Glomerular visceral epithelial cell (primary cell): ENCODE data around the gene NFKBIA.
A peak's percentile ranks its signal among the peaks of the same experiment; 100 is the strongest.
"Not testable (repeated sequence)": the region's sequence is repeated elsewhere in the genome, so short reads cannot be mapped to it uniquely, and the experiment has no call there.

Experiments
- DNase-seq: peaks from one replicate; pipeline ENCODE4 v3.0.0-alpha.2; 2016; ENCODE audit errors: extremely low spot score

NFKBIA gene

DNA sequence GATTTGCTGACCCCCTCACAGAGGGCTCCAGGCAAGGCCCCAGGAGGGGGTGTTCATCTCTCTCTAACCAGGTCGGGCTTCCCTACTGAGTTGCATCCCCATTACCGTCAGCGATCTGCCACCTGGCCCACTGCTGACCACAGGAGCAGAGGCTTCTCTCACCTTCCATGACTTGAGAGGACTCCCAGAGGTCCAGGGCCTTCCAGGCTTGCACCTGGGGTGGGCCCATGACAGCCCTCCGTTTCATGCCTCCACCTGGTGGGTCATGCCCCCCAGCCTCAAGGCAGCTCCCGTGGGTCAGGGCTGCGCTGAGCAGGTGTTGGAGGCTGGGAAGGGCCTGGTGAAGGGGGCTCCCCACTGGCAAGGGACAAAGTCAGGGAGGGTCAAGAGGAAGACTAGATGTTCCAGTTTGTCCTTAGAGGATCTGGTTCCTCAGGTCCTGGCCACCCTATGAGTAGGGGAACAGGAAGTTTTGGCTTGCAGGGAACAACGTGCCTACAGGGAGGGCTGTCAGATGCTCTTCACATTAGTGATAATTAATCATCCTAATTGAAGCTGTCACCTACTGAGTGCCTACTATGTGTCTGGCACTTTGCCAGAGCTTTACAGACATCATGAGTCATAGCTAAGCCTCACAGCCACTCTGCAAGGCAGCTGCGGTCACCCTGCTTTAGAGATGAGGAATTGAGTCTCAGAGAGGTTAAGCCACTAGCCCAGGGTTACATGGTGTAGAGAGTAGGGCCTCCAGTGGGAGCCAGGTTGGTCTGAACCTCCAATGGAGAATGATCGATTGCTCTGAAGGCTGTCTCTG is 13.8 kb downstream of the NFKBIA start:
- peak; percentile 49 for DNase-seq

DNA sequence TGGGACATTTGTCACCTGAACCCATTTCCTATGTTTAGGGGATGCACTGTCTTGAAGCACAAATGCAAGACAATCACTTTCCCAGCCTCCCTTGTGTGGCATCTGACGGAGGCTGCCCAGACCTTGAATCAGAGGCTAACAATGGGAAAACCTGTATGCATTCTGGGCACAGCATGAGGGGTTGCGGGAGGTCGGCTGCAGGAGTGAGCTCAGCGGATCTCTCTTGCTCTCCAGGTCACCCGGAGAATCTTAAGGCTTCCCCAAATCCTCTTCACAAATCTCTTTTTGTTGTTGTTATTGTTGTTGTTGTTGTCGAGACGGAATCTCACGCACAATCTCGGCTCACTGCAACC is 15.3 kb downstream of the NFKBIA start:
- no peak for DNase-seq

DNA sequence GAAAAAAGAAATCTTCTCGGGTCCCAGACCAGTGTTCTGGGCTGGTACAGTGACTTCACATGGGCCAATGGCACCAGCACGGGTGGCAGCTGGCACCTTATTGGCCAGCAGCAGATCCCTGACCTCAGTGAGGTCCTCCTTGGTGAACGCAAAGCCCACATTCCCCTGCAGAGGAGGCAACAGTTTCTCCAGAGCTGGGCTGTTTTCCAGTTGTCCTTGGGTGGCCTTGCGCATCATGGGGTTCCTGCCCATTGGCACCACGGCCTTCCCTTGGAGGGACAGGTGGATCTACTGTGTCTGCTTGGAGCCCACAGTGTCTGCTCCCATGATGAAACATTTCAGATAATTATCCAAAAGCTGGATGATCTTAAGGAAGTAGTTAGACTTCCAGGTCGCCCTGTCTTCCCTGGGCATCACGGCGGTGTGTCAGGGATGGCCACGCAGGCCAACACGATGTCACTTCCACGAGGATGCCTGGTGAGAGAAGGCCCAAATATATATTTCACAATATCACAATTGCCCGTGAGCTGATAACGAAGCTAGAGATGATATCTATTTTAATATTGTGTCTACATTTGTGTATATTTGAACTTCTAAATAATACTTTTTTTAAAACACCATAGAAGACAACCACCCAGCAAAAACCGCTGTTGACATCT is 15.8 kb downstream of the NFKBIA start:
- DNase-seq: no peak

DNA sequence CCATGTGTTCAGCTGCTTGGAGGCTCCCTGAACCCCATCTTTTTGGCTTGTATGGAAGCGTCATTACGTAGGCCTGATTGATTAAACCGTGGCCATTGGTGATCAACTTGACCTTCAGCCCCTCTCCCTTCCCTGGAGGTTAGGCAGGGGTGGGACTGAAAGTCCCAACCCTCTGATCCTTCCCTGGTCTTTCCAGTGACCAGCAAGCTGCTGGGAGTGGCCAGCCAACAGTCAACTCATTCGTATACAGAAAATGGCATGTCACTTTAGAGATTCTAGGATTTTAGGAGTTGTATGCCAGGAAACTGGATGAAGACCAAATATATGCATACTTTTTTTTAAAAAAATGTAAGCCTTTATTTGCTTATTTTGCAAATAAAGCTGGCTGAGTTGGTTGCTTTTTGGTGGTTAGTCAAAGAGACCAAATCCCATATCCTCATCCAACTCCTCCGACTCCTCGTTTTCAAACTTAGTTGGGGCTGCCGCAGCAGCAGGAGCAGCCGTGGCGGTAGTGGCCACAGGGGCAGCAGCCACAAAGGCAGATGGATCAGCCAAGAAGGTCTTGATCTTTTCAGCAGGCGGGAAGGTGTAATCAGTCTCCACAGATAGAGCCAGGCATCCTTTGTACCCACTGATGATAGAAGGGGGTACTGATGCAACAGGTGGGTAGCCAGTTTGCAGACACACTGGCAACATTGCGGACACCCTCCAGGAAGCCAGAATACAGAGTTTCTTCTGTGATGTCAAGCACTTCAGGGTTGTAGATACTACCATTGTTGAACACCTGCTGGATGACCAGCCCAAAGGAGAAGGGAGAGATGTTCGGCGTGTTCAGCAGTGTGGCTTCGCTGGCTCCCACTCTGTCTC is 16.6 kb downstream of the NFKBIA start:
- no peak for DNase-seq

DNA sequence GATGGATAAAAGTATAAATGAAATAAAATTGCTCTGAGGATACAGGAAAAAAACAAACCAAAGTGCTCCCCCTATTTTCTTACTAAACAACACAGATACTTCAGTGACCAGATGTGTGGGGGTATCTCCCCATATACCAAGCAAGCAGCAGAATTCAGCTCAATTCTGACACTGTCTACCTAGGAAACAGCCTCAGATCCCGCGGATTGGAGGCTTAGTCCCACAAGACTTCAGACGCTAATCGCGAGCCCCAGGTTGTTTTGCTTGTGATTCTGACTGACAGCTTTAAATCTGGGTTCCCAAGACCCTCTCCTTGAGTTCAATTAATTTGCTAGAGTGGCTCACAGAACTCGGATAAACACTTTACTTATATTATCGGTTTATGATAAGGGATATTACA is 17.3 kb downstream of the NFKBIA start:
- no peak for DNase-seq

DNA sequence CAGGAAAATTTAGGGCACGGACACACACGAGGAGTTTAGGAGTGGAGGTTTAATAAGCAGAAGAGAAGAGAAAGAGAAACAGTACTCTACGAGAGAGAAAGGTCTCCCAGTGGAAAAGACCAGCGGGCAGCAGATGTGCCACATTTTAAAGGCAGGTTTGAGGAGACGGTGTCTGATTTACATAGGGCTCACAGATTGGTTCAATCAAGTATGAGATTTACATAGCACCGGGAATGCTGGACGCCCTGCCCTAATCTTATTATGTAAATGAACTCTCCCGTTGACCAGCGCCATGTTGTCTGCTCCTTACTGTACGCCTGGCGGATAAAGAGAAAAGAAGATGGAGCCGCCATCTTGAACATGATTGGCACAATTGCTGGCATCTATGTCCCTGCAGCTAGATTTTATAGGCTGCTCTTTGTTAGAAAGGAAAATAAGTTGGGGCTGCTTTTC is 17.9 kb downstream of the NFKBIA start:
- no peak for DNase-seq

DNA sequence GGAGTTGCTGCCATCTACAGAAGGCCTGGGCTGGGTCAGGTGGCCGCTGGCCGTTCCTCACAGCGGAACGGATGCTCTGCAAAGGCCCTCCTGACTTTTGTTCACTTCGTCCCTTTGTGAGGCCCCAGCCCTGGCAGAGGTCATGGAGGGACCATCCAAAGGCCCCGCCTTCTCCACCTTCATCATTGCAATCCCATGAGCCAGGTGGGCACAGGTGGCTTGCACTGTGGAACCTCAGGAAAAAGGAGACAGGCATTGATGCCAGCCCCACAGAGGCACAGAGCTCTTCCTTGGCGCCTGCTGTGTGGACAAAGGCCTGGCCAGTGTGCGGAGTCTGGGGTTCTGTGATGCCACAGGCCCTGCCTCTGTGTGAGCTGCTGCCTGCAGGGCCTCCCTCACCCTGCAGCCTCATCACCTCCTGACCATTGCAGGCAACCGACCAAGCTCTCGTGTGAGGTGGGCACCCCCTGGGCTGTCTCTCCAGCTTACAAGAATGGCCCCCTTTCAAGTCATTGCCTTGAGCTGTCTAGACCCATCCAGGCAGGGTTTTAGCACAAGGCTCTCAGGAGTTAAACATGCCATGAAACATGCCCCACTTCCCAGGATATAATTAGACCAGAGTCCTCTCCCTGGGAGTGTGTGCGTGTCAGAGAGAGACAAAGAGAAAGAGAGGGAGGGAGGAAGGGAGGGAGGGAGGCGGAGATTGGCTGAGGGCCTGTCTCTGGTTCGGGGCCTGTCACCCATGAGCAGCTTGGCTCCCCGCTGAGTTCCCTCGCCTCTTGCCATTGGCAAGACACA is 19.3 kb downstream of the NFKBIA start:
- DNase-seq: peak; percentile 97

DNA sequence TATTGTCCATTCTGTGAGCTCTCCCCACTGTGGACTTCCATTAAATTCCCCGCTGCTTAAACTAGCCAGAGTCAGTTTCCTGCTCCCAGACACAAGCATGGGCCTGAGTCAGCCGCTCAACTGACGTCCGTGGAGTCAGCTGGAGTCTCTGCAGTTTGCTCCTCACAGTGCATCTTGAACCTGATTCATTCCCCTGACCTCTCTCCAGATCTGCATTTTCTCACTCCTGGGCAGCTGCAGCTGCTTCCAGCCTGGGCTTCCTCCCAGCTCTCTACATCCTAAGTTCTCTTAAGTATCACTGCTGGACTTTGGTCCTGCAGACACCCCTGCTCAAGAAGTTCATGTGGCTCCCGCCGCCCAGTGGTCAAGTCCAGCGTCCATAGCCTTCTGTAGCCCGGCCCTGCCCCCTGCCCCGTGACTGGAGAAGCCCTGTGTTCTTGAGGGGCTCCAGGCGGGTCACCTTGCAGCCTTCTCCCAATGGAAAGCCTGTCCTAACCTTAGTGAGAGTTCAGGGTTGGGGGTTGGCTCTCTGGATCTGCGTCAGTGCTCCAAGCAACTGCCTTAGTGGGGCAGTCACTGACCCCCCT is 20.0 kb downstream of the NFKBIA start:
- peak; percentile 81 for DNase-seq

DNA sequence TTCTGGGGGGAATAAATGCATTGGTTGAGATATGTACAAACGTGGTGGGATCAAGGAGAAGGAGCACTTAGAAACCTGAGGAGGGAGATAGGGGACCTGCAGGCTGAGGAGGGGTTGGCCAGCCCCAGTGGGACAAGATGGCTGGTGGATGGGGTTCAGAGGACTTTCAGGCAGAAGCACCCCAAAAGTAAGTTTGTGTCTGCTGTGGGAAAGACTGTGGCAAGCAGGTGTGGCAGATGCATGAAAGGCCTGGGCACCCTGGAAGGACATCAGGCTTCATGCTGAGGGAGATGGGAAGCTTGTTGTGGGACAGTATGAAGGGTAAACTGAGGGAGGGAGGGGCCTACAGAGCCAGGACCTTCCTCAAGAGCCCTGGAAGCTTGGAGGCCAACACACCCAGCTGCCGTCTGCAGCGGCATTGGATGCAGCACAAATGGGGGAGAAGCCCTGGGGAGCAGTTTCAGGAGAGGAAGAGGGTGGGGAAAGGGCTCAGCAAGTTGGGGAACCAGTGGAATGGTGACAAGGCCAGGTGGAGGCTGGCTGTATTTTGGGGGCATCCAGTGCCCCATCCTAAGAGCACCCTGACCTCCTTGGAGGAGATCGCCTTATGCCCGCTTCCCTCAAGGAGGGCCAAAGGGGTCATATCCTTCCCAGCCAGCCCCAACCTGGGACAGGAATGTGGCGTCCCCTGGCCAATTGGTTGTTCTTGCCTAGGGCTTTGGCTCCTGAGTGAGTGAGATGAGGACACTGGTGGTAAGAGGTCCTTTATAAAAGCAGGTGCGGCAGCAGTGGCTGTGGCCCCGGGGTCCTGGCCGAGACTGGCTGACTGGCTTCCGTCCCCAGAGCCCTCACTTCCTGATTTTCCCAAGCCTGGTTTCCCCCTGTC is 20.7 kb downstream of the NFKBIA start:
- DNase-seq: no peak

DNA sequence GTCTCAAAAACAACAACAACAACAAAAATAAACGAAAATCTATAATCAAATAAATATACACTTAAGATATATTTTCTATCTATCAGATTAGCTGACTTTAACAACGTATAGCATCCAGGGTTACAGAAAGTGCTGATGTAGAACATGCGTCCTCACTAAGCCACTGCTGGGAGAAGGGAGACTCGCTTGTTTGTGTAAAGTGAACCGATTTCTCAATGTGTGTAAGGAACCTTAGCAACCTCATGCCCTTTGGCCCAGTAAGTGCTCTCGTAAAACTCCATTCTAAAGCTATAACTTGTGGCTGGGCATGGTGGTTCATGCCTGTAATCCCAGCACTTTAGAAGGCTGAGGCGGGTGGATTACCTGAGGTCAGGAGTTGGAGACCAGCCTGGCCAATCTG is 23.8 kb downstream of the NFKBIA start:
- no peak for DNase-seq

DNA sequence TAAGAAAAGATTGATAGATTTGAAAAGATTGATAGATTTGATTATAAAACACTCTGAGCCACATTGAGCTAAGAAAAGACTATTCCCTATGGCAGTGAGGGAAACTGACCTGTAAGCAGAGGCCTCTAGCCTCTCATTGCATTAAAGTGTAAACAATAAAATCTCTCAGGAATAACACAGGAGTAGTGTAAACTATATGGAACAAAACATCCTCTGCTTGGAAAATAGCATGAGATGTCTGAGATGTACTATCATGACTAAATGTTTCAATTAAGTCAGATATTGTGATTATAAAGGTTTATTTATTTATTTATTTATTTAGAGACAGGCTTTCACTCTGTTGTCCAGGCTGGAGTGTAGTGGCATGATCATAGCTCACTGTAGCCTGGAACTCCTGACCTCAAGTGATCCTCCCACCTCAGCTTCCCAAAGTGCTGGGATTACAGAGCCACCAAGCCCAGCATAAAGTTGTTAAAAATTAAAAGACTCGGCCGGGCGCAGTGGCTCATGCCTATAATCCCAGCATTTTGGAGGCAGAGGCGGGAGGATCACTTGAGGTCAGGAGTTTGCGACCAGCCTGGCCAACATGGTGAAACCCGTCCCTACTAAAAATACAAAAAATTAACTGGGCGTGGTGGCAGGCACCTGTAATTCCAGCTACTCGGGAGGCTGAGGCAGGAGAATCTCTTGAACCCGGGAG is 25.2 kb downstream of the NFKBIA start:
- not testable (repeated sequence) for DNase-seq

DNA sequence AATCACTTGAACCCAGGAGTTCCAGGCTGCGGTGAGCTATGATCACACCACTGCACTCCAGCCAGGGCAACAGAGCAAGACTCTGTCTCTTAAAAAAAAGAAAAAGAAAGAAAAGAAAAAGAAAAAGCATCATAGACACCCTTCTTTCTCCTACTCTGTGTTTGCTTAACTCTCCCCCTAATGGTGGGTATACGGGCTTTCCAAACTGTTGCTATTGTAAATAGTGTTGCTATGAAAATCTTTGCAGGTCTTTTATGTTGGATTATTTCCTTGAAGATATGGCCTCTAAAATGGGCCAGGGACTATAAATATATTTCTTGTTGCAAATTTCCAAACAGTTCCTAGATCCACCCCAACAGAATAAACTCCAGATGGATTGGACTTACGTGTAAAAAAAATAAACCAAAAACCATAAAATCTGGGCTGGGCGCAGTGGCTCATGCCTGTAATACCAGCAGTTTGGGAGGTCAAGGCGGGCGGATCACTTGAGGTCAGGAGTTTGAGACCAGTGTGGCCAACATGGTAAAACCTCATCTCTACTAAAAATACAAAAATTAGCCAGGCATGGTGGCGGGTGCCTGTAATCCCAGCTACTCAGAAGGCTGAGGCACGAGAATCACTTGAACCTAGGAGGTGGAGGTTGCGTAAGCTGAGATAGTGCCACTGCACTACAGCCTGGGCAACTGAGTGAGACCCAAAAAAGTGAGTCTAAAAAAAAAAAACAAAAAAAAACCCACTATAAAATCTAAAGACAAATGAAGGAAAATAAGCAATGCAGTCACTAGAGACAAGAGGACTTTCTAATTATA is 25.9 kb downstream of the NFKBIA start:
- no peak for DNase-seq

DNA sequence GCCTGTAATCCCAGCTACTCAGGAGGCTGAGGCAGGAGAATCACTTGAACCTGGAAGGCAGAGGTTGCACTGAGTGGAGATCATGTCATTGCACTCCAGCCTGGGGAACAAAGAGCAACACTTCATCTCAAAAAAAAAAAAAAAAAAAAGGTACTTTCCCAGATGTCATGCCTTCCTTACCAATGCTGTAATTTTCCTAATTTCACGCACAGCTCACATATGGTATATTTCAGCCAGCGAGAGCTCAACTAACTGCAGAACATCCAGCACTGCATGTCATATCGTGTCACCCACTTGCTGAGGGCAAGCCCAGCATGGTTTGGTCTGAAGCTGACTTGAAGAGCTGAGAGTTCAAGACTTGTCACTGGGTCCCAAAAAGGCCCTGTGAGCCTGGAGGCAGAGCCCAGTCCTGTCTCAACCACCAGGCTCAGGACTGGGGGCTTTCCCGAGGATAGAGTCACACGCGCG is 29.0 kb downstream of the NFKBIA start:
- peak; percentile 38 for DNase-seq

DNA sequence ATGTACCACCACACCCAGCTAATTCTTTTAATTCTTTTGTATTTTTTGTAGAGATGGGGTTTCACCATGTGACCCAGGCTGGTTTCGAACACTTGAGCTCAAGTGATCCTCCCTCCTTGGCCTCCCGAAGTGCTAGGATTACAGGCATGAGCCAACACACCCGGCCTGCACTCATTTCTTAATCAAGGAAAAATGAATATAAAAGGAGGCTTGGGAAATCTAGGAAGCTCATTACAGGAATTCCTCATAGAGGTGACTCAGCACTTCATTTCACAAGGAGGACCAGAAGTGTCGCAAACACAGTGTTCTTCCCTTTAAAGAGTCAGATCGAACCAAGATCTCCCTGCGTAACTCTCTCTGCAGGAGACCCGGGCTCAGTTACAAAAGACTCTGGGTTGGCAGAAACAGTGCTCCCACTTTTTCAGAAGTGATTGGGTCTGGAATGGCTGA is 30.3 kb downstream of the NFKBIA start:
- DNase-seq: peak; percentile 79

DNA sequence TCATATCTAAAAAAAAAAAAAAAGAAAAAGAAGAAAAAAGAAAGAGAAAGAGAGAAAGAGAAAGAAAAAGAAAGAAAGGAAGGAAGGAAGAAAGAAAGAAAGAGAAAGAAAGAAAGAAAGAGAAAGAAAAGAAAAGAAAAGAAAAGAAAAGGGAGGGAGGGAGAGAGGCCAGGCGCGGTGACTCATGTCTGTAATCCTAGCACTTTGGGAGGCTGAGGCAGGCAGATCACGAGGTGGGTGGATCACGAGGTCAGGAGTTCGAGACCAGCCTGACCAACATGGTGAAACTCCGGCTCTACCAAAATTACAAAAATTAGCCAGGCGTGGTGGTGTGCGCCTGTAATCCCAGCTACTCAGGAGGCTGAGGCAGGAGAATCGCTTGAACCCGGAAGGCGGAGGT is 31.3 kb downstream of the NFKBIA start:
- DNase-seq: not testable (repeated sequence)

DNA sequence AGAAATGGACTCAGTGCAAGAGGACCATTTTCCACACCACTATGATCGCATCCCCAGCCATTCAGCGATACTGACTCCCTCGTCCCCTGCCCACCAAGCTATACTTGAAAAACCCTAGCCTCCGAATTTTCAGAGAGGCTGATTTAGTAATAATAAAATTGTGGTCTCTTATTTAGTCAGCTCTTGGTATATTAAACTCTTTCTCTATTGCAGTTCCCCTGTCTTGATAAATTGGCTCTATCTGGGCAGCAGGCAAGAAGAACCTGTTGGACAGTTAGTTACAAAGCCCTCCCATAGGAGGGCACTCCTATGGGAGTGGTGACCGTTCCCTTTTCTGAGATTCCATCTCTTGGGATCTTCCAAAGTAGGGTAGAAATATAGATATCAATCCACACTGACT is 33.6 kb downstream of the NFKBIA start:
- DNase-seq: no peak

DNA sequence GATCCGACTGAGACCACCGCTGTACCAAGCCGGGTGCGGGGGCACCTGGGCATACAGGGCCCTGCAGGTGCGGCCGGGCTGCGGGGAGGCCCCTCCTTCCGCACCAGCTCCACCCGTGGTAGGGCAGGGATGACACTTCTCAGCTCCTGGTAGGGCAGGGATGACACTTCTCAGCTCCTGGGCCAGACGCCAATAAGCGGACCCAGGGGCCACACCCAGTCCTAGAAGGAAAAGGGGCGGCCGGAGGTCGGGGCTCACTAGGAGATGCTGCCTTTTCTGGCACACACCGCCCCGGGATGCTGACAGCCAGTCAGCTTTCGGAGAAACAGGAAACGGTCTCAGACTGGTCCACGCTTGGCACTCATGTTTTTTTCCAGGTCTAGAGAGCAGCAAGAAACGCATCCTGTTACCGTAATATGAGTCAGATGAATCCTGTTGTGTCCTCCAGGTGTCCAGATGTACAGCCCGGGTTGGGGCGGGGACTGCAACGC is 34.8 kb downstream of the NFKBIA start:
- DNase-seq: peak; percentile 9
